ENCODE data around the gene BRWD1. TPM values are rescaled to one million over a fixed set of nuclear protein-coding genes. Genes with fewer than 3 reads are reported as not detected.

BRWD1 gene
- total and polyA plus RNA-seq, 2 of the 13 experiments (the other 11 are each of a cell fraction or from before 2014, with no cell fraction given) = 13.9 to 28.0 TPM

GRCh38 chr21:39258207-39258606, 55.2 kb downstream of the BRWD1 start (continued):
- TF ChIP-seq, protein P1, sequence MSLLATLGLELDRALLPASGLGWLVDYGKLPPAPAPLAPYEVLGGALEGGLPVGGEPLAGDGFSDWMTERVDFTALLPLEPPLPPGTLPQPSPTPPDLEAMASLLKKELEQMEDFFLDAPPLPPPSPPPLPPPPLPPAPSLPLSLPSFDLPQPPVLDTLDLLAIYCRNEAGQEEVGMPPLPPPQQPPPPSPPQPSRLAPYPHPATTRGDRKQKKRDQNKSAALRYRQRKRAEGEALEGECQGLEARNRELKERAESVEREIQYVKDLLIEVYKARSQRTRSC (CRISPR knock-in tag; IDR thresholded peaks at IDR 0.05; ENCODE audit: low read depth) = no peak
- TF ChIP-seq ZFP82 (CRISPR knock-in tag; IDR thresholded peaks at IDR 0.05; ENCODE audit: borderline replicate concordance) (no peak), CERS6 (CRISPR knock-in tag; IDR thresholded peaks at IDR 0.05) (no peak), HOMEZ (CRISPR knock-in tag; IDR thresholded peaks at IDR 0.05; ENCODE audit: low read depth) (no peak), ZNF430 (CRISPR knock-in tag; IDR thresholded peaks at IDR 0.05) (no peak)

- no peak overlapping the region for H3K27ac ChIP-seq (ENCODE audit: extremely low read length, insufficient read depth, low read length)
- CTCF ChIA-PET (ENCODE audit: low intra/inter-chr PET ratio, low total read pairs) = no interaction called here
- peaks cover 4 to 70% of the 10 kb centered on the region in 2 experiments; a peak in 3 of 5 replicates for H3K36me3 ChIP-seq (replicated peaks in 1 of 2; ENCODE audit: control insufficient read depth in 1 of 2, insufficient read depth in 2 of 2, low read length in 2 of 2)
- intact Hi-C loops (cut with micrococcal nuclease; ENCODE audit: unreplicated experiment) = no loop called here
- H3K9me3 ChIP-seq (ENCODE audit: low read length) = no peaks in the 10 kb centered on the region
- POLR2A ChIA-PET = no interaction called here
- no peak overlapping the region for H3K4me2 ChIP-seq (ENCODE audit: low read depth, low read length)
- no peak overlapping the region for H2AFZ ChIP-seq (ENCODE audit: low read length)
- H3K9ac ChIP-seq (ENCODE audit: insufficient read depth, low read depth, low read length) = no peak overlapping the region
- BruUV-seq (replicated peaks) = no TSS peak
- DNase-seq (ENCODE audit: low spot score) (no peak), FAIRE-seq (no peak), ATAC-seq (no peak)
- no peaks in the 10 kb centered on the region for H3K4me1 ChIP-seq (ENCODE audit: insufficient read depth, low read length)
- no peaks in the 10 kb centered on the region for H3K79me2 ChIP-seq (ENCODE audit: insufficient read depth, low read length)
- TF ChIP-seq HNF4A (CRISPR knock-in tag; IDR thresholded peaks at IDR 0.05) (no peak), ZBTB20 (CRISPR knock-in tag; IDR thresholded peaks at IDR 0.05; ENCODE audit: borderline replicate concordance, low read depth) (no peak), GTF3A (CRISPR knock-in tag; conservative IDR thresholded peaks at IDR 0.05) (no peak), ATF4 (CRISPR knock-in tag; IDR thresholded peaks at IDR 0.05) (no peak), ZKSCAN8 (CRISPR knock-in tag; IDR thresholded peaks at IDR 0.05; ENCODE audit: borderline replicate concordance) (no peak), ZNF512B (CRISPR knock-in tag; IDR thresholded peaks at IDR 0.05; ENCODE audit: borderline replicate concordance) (no peak)
- in situ Hi-C loops (cut with HindIII; ENCODE audit: extremely low pct_ligation_motif_present, low pct_unique_long_range_greater_than_20kb) = no loop called here
- WGBS (ENCODE audit: low lambda C conversion rate) = 93% methylated on average over 3 of the region's 3 CpGs
- H3K27me3 ChIP-seq (ENCODE audit: control insufficient read depth in 1 of 2, insufficient read depth in 2 of 2, low read length in 2 of 2) = no peaks in the 10 kb centered on the region; a peak in 1 of 5 replicates
- no peaks in the 10 kb centered on the region for H4K20me1 ChIP-seq (ENCODE audit: insufficient read depth, low read length)
- H3K4me3 ChIP-seq (replicated peaks in 1 of 3; ENCODE audit: insufficient read depth in 1 of 3, low read depth in 2 of 3, low read length in 3 of 3) = no peak overlapping the region
Observed at GRCh38 chr21:39251326-39251725, 62.1 kb downstream of the BRWD1 start.
